K562 (cell line): ENCODE results near the gene ITPR3. TPM values are rescaled to one million over a fixed set of nuclear protein-coding genes. Genes with fewer than 3 reads are reported as not detected.

Experiments
- ATAC-seq: fragments of 200-7000 bp; cut with Tn5 transposase; 3 replicates; pipeline ENCODE4 v1.9.1; 2020; ENCODE audit warnings: moderate library complexity
- BruUV-seq: library from RNA; stranded (reverse); fragments of 400-500 nt; replicated peaks from 2 replicates; lab custom pipeline; 2021; lab: Mats Ljungman, UMichigan
- CTCF ChIA-PET: fragments of 300-600 bp; formaldehyde crosslinking; extraction: SDS; loops from one replicate; lab custom pipeline; 2021; ENCODE audit warnings: low intra/inter-chr PET ratio; lab: Yijun Ruan, JAX
- POLR2A ChIA-PET: fragments of 300-600, 350-650 bp; sonication (Branson Sonifier 250); formaldehyde crosslinking; extraction: SDS; loops from one replicate; lab custom pipeline; 2021; ENCODE audit warnings: antibody characterized with exemption, inconsistent platforms; lab: Yijun Ruan, JAX
- DNase-seq, 4 experiments: peaks; one replicate each; pipeline versions ENCODE4 v3.0.0 to v3.0.0-alpha.2; 2011 to 2018; ENCODE audit warnings: low spot score in 3 of 4, mixed read lengths in 3 of 4; ENCODE audit errors: extremely low read depth in 1 of 4
- FAIRE-seq: peaks from 2 replicates; lab custom pipeline; 2011; peaks lifted over from hg19 to GRCh38; lab: Jason Lieb, UNC
- H2AFZ ChIP-seq: 2 replicates; pipeline ENCODE4 v1.6.0; 2011; ENCODE audit warnings: low read depth, low read length, control low read depth, inconsistent platforms
- H3K27ac ChIP-seq: fragments of 200-600 bp; 3 replicates; pipeline ENCODE4 v1.8.0; 2011; ENCODE audit warnings: low read depth, mild to moderate bottlenecking, control low read depth, inconsistent platforms, low read length, moderate library complexity, mixed read lengths; ENCODE audit errors: extremely low read depth
- H3K27me3 ChIP-seq, 2 experiments: fragments of 300-600 bp in 1 of 2; 2 replicates in 1 of 2; 3 replicates in 1 of 2; pipeline versions ENCODE4 v1.6.0 to v1.8.0; 2011; ENCODE audit warnings: inconsistent platforms in 2 of 2, low read length in 2 of 2, mild to moderate bottlenecking in 1 of 2, mixed read lengths in 1 of 2, moderate library complexity in 1 of 2; ENCODE audit not compliant: control insufficient read depth in 2 of 2, insufficient read depth in 2 of 2
- H3K36me3 ChIP-seq: fragments of 300-600 bp; 3 replicates; pipeline ENCODE4 v1.8.0; 2011; ENCODE audit warnings: mild to moderate bottlenecking, low read length, inconsistent platforms; ENCODE audit not compliant: control insufficient read depth, insufficient read depth
- H3K4me1 ChIP-seq, 2 experiments: fragments of 200-600 bp in 1 of 2; replicated peaks in 1 of 2; 2 replicates in 1 of 2; 3 replicates in 1 of 2; pipeline versions ENCODE4 v1.5.1 to v1.8.0; 2011; ENCODE audit warnings: inconsistent platforms in 2 of 2, low read length in 2 of 2, mild to moderate bottlenecking in 1 of 2, mixed read lengths in 1 of 2, moderate library complexity in 1 of 2; ENCODE audit not compliant: control insufficient read depth in 2 of 2, insufficient read depth in 2 of 2
- H3K4me2 ChIP-seq: 2 replicates; pipeline ENCODE4 v1.6.1; 2011; ENCODE audit warnings: low read length, control low read depth, inconsistent platforms, mixed read lengths; ENCODE audit not compliant: insufficient read depth
- H3K4me3 ChIP-seq: fragments of 200-600 bp; sonication (generic), shearing (Covaris generic); 2 replicates; pipeline ENCODE4 v1.5.1; 2016; ENCODE audit warnings: control low read depth, inconsistent platforms
- H3K79me2 ChIP-seq: fragments of 200-600 bp; 3 replicates; pipeline ENCODE4 v1.8.0; 2011; ENCODE audit warnings: low read length, inconsistent platforms; ENCODE audit not compliant: control insufficient read depth, insufficient read depth
- H3K9ac ChIP-seq, 2 experiments: 2 replicates each; pipeline versions ENCODE4 v1.6.0 to v1.6.1; 2011; ENCODE audit warnings: low read depth in 2 of 2, low read length in 2 of 2, control low read depth in 1 of 2, inconsistent platforms in 1 of 2, mild to moderate bottlenecking in 1 of 2, mixed read lengths in 1 of 2; ENCODE audit not compliant: insufficient read depth in 1 of 2
- H3K9me1 ChIP-seq: one replicate; pipeline ENCODE4 v1.6.0; 2011; ENCODE audit warnings: inconsistent platforms, mild to moderate bottlenecking, low read length, moderate library complexity; ENCODE audit not compliant: control insufficient read depth, insufficient read depth
- H3K9me3 ChIP-seq: replicated peaks from 2 replicates; pipeline ENCODE4 v1.5.1; 2011; ENCODE audit warnings: low read depth, low read length, inconsistent platforms; ENCODE audit not compliant: control insufficient read depth, insufficient read depth
- H4K20me1 ChIP-seq: replicated peaks from 2 replicates; pipeline ENCODE4 v1.6.1; 2011; ENCODE audit warnings: low read length, inconsistent platforms, mixed read lengths; ENCODE audit not compliant: control insufficient read depth, insufficient read depth
- ATF3 ChIP-seq, 2 experiments: fragments of 450-650 bp in 1 of 2; sonication (generic) in 1 of 2; formaldehyde crosslinking in 1 of 2; IDR thresholded peaks in 1 of 2; conservative IDR thresholded peaks in 1 of 2; 2 replicates each; pipeline versions ENCODE4 v1.6.1 to v1.8.1; 2016 to 2023; ENCODE audit warnings: mild to moderate bottlenecking in 2 of 2, moderate library complexity in 2 of 2, inconsistent platforms in 1 of 2, missing genetic modification reagents in 1 of 2
- ATF4 ChIP-seq: fragments of 450-650 bp; formaldehyde crosslinking; IDR thresholded peaks from 2 replicates; pipeline ENCODE4 v1.4.0; 2022; ENCODE audit warnings: mild to moderate bottlenecking, moderate library complexity
- CBX2 ChIP-seq: fragments of 200-600 bp; sonication (generic); IDR thresholded peaks from one replicate; pipeline ENCODE4 v1.6.1; 2012; ENCODE audit warnings: mild to moderate bottlenecking, low read length, inconsistent platforms; ENCODE audit not compliant: insufficient read depth, poor library complexity, severe bottlenecking
- DEAF1 ChIP-seq: fragments of 450-650 bp; formaldehyde crosslinking; IDR thresholded peaks from 2 replicates; pipeline ENCODE4 v1.4.0; 2020; ENCODE audit warnings: mild to moderate bottlenecking, moderate library complexity
- MEIS2 ChIP-seq: fragments of 450-650 bp; IDR thresholded peaks from 2 replicates; pipeline ENCODE4 v1.6.1; 2014; ENCODE audit warnings: mild to moderate bottlenecking; ENCODE audit not compliant: partially characterized antibody
- NFIX ChIP-seq: fragments of 250-450 bp; sonication (Bioruptor Pico); IDR thresholded peaks from 2 replicates; pipeline ENCODE4 v1.4.0; 2020; ENCODE audit warnings: low read depth, mild to moderate bottlenecking, moderate library complexity
- RFX7 ChIP-seq: fragments of 250-450 bp; sonication (Bioruptor Pico); IDR thresholded peaks from 2 replicates; pipeline ENCODE4 v1.5.1; 2021; ENCODE audit warnings: mild to moderate bottlenecking
- SMAD2 ChIP-seq: fragments of 150-350 bp; IDR thresholded peaks from 2 replicates; pipeline ENCODE4 v1.6.1; 2014; ENCODE audit warnings: low read depth, mild to moderate bottlenecking, low read length
- TEAD4 ChIP-seq, 2 experiments: sonication (generic) in 1 of 2; formaldehyde crosslinking in 1 of 2; IDR thresholded peaks; 2 replicates each; pipeline versions ENCODE4 v1.6.1 to v1.8.0; 2012 to 2022; ENCODE audit warnings: borderline replicate concordance in 1 of 2, inconsistent platforms in 1 of 2, low read length in 1 of 2, mild to moderate bottlenecking in 1 of 2, missing genetic modification reagents in 1 of 2
- ZNF212 ChIP-seq: fragments of 450-650 bp; formaldehyde crosslinking; IDR thresholded peaks from 2 replicates; pipeline ENCODE4 v1.4.0; 2020; ENCODE audit warnings: mild to moderate bottlenecking
- WGBS: fragments of 100-300 bp; shearing (Covaris generic); methylation state at CpG from one replicate; pipeline ENCODE4 v1.1.6; 2016; ENCODE audit warnings: low coverage, mixed read lengths; ENCODE audit not compliant: insufficient coverage; ENCODE audit errors: missing lambda C conversion rate; 5-methylcytosine and 5-hydroxymethylcytosine counted together
- in situ Hi-C: fragments of 300-500 bp; cut with MboI; formaldehyde crosslinking; loops from 4 replicates; pipeline ENCODE4 v1.15.0; 2018; ENCODE audit warnings: inconsistent platforms, mixed read lengths
- intact Hi-C: fragments of 100-400 bp; cut with micrococcal nuclease; formaldehyde crosslinking; loops from 2 replicates; pipeline ENCODE4 v1.14.2; 2022
- polyA plus RNA-seq, 8 experiments: library from polyadenylated mRNA; depleted of rRNA in 4 of 8; stranded (reverse) in 5 of 8; unstranded in 3 of 8; fragments of >200 nt; fragmentation: Nextera tagmentation in 2 of 8; fragmentation: Illumina TruSeq in 1 of 8; extraction: Ambion mirVana in 2 of 8; extraction: Trizol in 1 of 8; gene quantifications; 2 replicates each; pipeline versions ENCODE4 v1.2.1 to v1.2.3, GENCODE V29; 2011 to 2014; ENCODE audit warnings: inconsistent platforms in 1 of 8, missing spikeins in 1 of 8
- total RNA-seq, 7 experiments: library from RNA; depleted of rRNA in 6 of 7; stranded (reverse); fragments of >200 nt in 6 of 7; fragmentation: Illumina TruSeq in 2 of 7; extraction: Trizol in 2 of 7; gene quantifications; 2 replicates each; pipeline versions ENCODE4 v1.2.1 to v1.2.3, GENCODE V29; 2011 to 2021; ENCODE audit warnings: low replicate concordance in 1 of 7

ITPR3 gene
- total and polyA plus RNA-seq, 9 of the 15 experiments (the other 6 are each of a cell fraction or from before 2014, with no cell fraction given) = 0.39 to 35.7 (median 13.2) TPM

GRCh38 chr6:33738153-33738552 is 117.0 kb downstream of the ITPR3 start:
- ATAC-seq (no peak), DNase-seq (no peak)
- peaks cover 7 to 12% of the 10 kb centered on the region in 2 experiments; a peak in 3 of 5 replicates for H3K4me1 ChIP-seq
- no peak for TF ChIP-seq RFX7 (CRISPR knock-in tag)
- TF ChIP-seq NFIX (CRISPR knock-in tag) = no peak
- TF ChIP-seq ATF4 (CRISPR knock-in tag) = no peak
- no peak for TF ChIP-seq SMAD2
- no peak for TF ChIP-seq TEAD4 (IDR thresholded peaks at IDR 0.05; ENCODE audit: low read length)
- no peak for TF ChIP-seq TEAD4 (CRISPR knock-in tag; IDR thresholded peaks at IDR 0.05; ENCODE audit: borderline replicate concordance)
- no peak for TF ChIP-seq MEIS2
- no peak for TF ChIP-seq ATF3 (IDR thresholded peaks at IDR 0.05)
- no peak for TF ChIP-seq ATF3 (CRISPR knock-in tag; conservative IDR thresholded peaks at IDR 0.05)
- no peak for TF ChIP-seq ZNF212 (CRISPR knock-in tag)
- TF ChIP-seq CBX2 = no peak
- TF ChIP-seq DEAF1 = no peak
- TF ChIP-seq, all 486 proteins: peak for 0
- no peaks in the 10 kb centered on the region for H3K36me3 ChIP-seq
- no peak overlapping the region for H2AFZ ChIP-seq
- H3K27me3 ChIP-seq = peaks cover 25 to 62% of the 10 kb centered on the region in 2 experiments; a peak in 4 of 5 replicates
- no peaks in the 10 kb centered on the region for H3K79me2 ChIP-seq
- 23% methylated on average over 9 of the region's 9 CpGs for WGBS
- no peaks in the 10 kb centered on the region for H3K9me1 ChIP-seq
- no peak overlapping the region for H3K27ac ChIP-seq
- in situ Hi-C loops (no loop called here), intact Hi-C loops (no loop called here)
- H3K4me3 ChIP-seq = no peak overlapping the region
- H3K4me2 ChIP-seq = no peak overlapping the region
- POLR2A ChIA-PET = interaction anchor here (1.6 kb wide), 1 partner anchor 10 kb away, joined by 4 read pairs; no protein-coding TSS in a partner anchor
- CTCF ChIA-PET = no interaction called here
- BruUV-seq = no TSS peak
- no peak overlapping the region for H3K9ac ChIP-seq
- no peaks in the 10 kb centered on the region for H3K9me3 ChIP-seq
- no peaks in the 10 kb centered on the region; the same call in none of the 2 replicates for H4K20me1 ChIP-seq
- FAIRE-seq = no peak
